Astrocyte (in vitro differentiated cells and primary cell): ENCODE measurements around the gene FRMPD2.

ENCODE experiments used
- CTCF ChIP-seq: IDR thresholded peaks from 2 replicates; pipeline ENCODE4 v1.5.1; 2011; ENCODE audit warnings: low read depth, mild to moderate bottlenecking, inconsistent platforms, low read length, moderate library complexity; ENCODE audit not compliant: insufficient read depth
- EZH2 ChIP-seq: IDR thresholded peaks from 2 replicates; pipeline ENCODE4 v1.6.1; 2012; ENCODE audit warnings: mild to moderate bottlenecking, low read length, inconsistent platforms; ENCODE audit not compliant: insufficient read depth

GRCh38 chr10:48221814-48222213 is 52.7 kb downstream of the FRMPD2 start:
- TF ChIP-seq CTCF (no peak), EZH2 (no peak)
